Measurements from ENCODE around the gene HAPLN1. TPM values are rescaled to one million over a fixed set of nuclear protein-coding genes. Genes with fewer than 3 reads are reported as not detected.

Gene HAPLN1
- polyA plus RNA-seq, 1 of the 3 experiments (the other 2 are of a cell fraction) = 0.30 TPM

DNA sequence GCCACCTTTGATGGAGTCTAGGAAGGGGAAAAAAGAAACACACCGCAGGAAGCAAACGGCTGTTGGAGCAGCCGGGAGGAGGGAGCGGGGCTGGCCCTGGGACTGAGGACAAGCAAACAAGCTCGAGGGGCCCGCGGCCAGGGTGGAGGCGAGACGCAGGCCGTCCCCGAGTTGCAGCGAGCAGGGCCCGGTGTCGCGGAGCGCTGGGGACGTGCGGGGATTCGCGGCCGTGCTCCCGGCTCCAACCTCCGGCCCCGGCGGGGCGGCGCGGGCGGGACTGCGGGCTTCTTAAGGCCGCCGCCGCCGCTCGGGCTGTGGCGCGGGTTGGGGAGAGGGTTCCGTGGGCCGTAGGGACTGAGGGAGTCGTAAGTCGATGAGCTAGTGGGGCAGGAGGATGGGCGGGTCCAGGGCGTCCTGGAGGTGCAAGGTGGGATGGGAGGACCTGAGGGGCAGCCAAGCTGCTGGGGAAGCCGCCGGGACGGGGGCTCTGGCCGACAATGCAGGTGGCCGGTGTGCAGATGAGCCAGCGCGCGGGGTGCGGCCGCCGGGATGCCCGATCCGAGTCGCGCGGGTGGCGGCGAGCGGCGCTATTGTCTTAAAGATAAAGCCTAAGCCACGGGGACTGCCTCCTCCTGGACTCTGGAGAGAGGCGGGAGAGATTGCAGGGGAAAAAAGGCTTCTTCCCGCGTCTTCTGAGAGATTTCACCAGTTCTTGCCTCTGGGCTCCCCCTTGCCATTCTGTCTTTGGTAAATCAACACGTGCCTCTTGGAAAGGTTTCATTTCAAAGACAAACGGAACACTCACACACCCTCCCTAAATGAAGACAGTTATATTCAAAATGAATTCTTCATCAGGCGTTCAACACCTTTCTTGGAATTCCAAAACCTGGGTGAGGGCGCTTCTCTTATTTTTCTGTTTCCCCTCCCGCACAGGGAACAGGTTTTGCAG lies 1.6 kb upstream of the HAPLN1 start (continued):
- TF ChIP-seq RFX5 (IDR thresholded peaks at IDR 0.05; ENCODE audit: low read length) (no peak), SIN3A (IDR thresholded peaks at IDR 0.05; ENCODE audit: borderline replicate concordance, low read depth, low read length) (peak; percentile 71; the same call in 1 of the 2 replicates)
- TF ChIP-seq, protein P1, sequence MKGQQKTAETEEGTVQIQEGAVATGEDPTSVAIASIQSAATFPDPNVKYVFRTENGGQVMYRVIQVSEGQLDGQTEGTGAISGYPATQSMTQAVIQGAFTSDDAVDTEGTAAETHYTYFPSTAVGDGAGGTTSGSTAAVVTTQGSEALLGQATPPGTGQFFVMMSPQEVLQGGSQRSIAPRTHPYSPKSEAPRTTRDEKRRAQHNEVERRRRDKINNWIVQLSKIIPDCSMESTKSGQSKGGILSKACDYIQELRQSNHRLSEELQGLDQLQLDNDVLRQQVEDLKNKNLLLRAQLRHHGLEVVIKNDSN (IDR thresholded peaks at IDR 0.05; ENCODE audit: borderline replicate concordance, low read depth) = no peak
- TF ChIP-seq, protein P2, sequence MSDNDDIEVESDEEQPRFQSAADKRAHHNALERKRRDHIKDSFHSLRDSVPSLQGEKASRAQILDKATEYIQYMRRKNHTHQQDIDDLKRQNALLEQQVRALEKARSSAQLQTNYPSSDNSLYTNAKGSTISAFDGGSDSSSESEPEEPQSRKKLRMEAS (IDR thresholded peaks at IDR 0.05; ENCODE audit: low read depth) = 0 out of 2 replicates have a peak, but pooled peaks have one; percentile 36

GRCh38 chr5:83718936-83719495 lies 1.6 kb downstream of the HAPLN1 start:
- H3K4me1 ChIP-seq (ENCODE audit: control insufficient read depth in 1 of 2, insufficient read depth in 2 of 2, low read depth in 1 of 2, low read length in 1 of 2) = peaks cover 2 to 6% of the 10 kb centered on the region in 2 experiments; a peak in 3 of 4 replicates
- ChIA-PET CTCF (interaction anchor here (0.5 to 2.3 kb wide), 18 partner anchors 8 to 1330 kb away, joined by 3 to 7 read pairs (median 4); no protein-coding TSS in a partner anchor), POLR2A (no interaction called here)
- no peak overlapping the region for H3K4me2 ChIP-seq
- no peaks in the 10 kb centered on the region for H3K79me2 ChIP-seq (ENCODE audit: insufficient read depth)
- H3K9me3 ChIP-seq = no peaks in the 10 kb centered on the region
- no peak overlapping the region for H3K9ac ChIP-seq
- 60% methylated on average over 2 of the region's 2 CpGs for WGBS (ENCODE audit: low lambda C conversion rate)
- H3K27me3 ChIP-seq (ENCODE audit: insufficient read depth) = no peaks in the 10 kb centered on the region
- no peaks in the 10 kb centered on the region for H3K36me3 ChIP-seq (replicated peaks in 1 of 2; ENCODE audit: control insufficient read depth in 1 of 2, insufficient read depth in 2 of 2, low read length in 1 of 2)
- TF ChIP-seq TAF1 (IDR thresholded peaks at IDR 0.05; ENCODE audit: borderline replicate concordance, low read depth, low read length) (no peak), GATA2 (CRISPR knock-in tag; IDR thresholded peaks at IDR 0.05) (peak; percentile 17; the same call in 1 of the 2 replicates), NFIC (IDR thresholded peaks at IDR 0.05; ENCODE audit: borderline replicate concordance) (no peak), GABPA (IDR thresholded peaks at IDR 0.05; ENCODE audit: low read depth) (no peak), RCOR1 (IDR thresholded peaks at IDR 0.05; ENCODE audit: low read length) (peak; percentile 62; the same call in 1 of the 2 replicates), RXRA (IDR thresholded peaks at IDR 0.05; ENCODE audit: borderline replicate concordance, low read depth) (no peak), POLR2AphosphoS5 (IDR thresholded peaks at IDR 0.05; ENCODE audit: low read depth, low read length) (no peak), FOXM1 (IDR thresholded peaks at IDR 0.05; ENCODE audit: low read depth) (no peak), ELF1 (IDR thresholded peaks at IDR 0.05) (no peak)
- H2AFZ ChIP-seq (ENCODE audit: low read depth) = no peak overlapping the region
- DNase-seq = peak; percentile 30
- H3K27ac ChIP-seq (ENCODE audit: low read depth in 2 of 2, low read length in 1 of 2) = no peak overlapping the region; a peak in 1 of 4 replicates
- H3F3A ChIP-seq (replicated peaks; ENCODE audit: insufficient read depth) = no peaks in the 10 kb centered on the region
- H3K4me3 ChIP-seq (ENCODE audit: low read depth in 2 of 2, low read length in 1 of 2) = no peak overlapping the region
- H3K9me2 ChIP-seq = no peaks in the 10 kb centered on the region
- H4K20me1 ChIP-seq (ENCODE audit: insufficient read depth) = no peaks in the 10 kb centered on the region

Data from SK-N-SH (cell line).